K562 (cell line): ENCODE measurements around the gene GPC1.

ENCODE experiments used
- CUX1 ChIP-seq: fragments of 200-800 bp; sonication (Bioruptor generic); IDR thresholded peaks from 2 replicates; pipeline ENCODE4 v1.6.1; 2016; ENCODE audit warnings: missing genetic modification characterization, missing compliant biosample characterization
- FOXA3 ChIP-seq, 2 experiments: fragments of 450-650 bp in 1 of 2; sonication (generic) in 1 of 2; formaldehyde crosslinking; IDR thresholded peaks in 1 of 2; conservative IDR thresholded peaks in 1 of 2; 2 replicates each; pipeline versions ENCODE4 v1.4.0 to v1.8.0; 2020 to 2022; ENCODE audit warnings: mild to moderate bottlenecking in 2 of 2, missing genetic modification reagents in 1 of 2
- RAD51 ChIP-seq: fragments of 450-650 bp; IDR thresholded peaks from 2 replicates; pipeline ENCODE4 v1.7.1; 2016; ENCODE audit warnings: low read depth, mild to moderate bottlenecking, borderline replicate concordance
- TCF7 ChIP-seq: sonication (generic); IDR thresholded peaks from 2 replicates; pipeline ENCODE4 v1.6.1; 2016; ENCODE audit warnings: antibody characterized with exemption, borderline replicate concordance
- TF ChIP-seq, protein P1 (sequence below): fragments of 250-450 bp; sonication (Bioruptor Pico); IDR thresholded peaks from 2 replicates; pipeline ENCODE4 v1.5.0; 2021; ENCODE audit warnings: mild to moderate bottlenecking, borderline replicate concordance
- TF ChIP-seq, protein P2 (sequence below), 3 experiments: IDR thresholded peaks in 2 of 3; conservative IDR thresholded peaks in 1 of 3; 2 replicates each; pipeline ENCODE4 v1.5.1; 2011 to 2012; ENCODE audit warnings: low read length in 3 of 3, mild to moderate bottlenecking in 3 of 3, control low read depth in 2 of 3, improper control_type of control experiment in 1 of 3, inconsistent platforms in 1 of 3, low read depth in 1 of 3, mixed read lengths in 1 of 3, moderate library complexity in 1 of 3; ENCODE audit not compliant: insufficient read depth in 2 of 3

DNA sequence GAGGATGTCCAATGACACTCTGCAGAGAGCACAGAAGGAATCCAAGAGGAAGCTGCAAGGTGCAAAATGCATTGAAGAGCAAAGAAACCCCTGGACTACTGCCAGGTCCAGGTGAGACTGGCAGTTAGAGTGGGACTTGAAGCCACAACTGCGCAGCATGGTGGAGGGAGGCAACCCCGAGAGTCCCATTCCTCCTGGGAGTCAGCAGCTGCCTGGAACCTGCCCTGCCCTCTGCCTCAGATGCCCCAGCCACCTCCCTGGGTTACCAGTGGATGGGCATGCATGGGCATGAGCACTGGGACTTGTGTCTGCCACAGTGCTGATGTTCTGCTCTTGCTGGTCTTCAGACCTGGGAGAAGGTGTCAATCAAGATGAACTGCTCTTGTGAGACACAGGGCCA, 79.2 kb downstream of the GPC1 start:
- no peak for TF ChIP-seq TCF7
- TF ChIP-seq CUX1 (CRISPR knock-in tag): no peak
- TF ChIP-seq, protein P1, sequence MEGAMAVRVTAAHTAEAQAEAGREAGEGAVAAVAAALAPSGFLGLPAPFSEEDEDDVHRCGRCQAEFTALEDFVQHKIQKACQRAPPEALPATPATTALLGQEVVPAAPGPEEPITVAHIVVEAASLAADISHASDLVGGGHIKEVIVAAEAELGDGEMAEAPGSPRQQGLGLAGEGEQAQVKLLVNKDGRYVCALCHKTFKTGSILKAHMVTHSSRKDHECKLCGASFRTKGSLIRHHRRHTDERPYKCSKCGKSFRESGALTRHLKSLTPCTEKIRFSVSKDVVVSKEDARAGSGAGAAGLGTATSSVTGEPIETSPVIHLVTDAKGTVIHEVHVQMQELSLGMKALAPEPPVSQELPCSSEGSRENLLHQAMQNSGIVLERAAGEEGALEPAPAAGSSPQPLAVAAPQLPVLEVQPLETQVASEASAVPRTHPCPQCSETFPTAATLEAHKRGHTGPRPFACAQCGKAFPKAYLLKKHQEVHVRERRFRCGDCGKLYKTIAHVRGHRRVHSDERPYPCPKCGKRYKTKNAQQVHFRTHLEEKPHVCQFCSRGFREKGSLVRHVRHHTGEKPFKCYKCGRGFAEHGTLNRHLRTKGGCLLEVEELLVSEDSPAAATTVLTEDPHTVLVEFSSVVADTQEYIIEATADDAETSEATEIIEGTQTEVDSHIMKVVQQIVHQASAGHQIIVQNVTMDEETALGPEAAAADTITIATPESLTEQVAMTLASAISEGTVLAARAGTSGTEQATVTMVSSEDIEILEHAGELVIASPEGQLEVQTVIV (CRISPR knock-in tag): no peak
- TF ChIP-seq, protein P2, sequence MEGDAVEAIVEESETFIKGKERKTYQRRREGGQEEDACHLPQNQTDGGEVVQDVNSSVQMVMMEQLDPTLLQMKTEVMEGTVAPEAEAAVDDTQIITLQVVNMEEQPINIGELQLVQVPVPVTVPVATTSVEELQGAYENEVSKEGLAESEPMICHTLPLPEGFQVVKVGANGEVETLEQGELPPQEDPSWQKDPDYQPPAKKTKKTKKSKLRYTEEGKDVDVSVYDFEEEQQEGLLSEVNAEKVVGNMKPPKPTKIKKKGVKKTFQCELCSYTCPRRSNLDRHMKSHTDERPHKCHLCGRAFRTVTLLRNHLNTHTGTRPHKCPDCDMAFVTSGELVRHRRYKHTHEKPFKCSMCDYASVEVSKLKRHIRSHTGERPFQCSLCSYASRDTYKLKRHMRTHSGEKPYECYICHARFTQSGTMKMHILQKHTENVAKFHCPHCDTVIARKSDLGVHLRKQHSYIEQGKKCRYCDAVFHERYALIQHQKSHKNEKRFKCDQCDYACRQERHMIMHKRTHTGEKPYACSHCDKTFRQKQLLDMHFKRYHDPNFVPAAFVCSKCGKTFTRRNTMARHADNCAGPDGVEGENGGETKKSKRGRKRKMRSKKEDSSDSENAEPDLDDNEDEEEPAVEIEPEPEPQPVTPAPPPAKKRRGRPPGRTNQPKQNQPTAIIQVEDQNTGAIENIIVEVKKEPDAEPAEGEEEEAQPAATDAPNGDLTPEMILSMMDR (IDR thresholded peaks at IDR 0.05 in 2 of 3, conservative IDR thresholded peaks at IDR 0.05 in 1 of 3; ENCODE audit: insufficient read depth in 2 of 3, low read depth in 1 of 3, low read length in 3 of 3): no peak
- TF ChIP-seq FOXA3 (CRISPR knock-in tag; conservative IDR thresholded peaks at IDR 0.05 in 1 of 2, IDR thresholded peaks at IDR 0.05 in 1 of 2): no peak
- TF ChIP-seq RAD51: no peak
